Stimulated activated naive CD8-positive, alpha-beta T cell treated with anti-CD3 and anti-CD28 coated beads, Interleukin-15, Interleukin-2, amounts not matched to agents 100 U/mL and 50 U/mL, for 24 hours (primary cell): ENCODE results near the gene DPP10.

ENCODE experiments used
- ATAC-seq: fragments of 150-1000 bp; cut with Tn5 transposase; one replicate; pipeline ENCODE4 v1.10.0; 2021
- DNase-seq: peaks from one replicate; pipeline ENCODE4 v3.0.0; 2021

DPP10 gene

GRCh38 chr2:114609203-114609602 is 166.8 kb downstream of the DPP10 start:
- no peak for DNase-seq
- ATAC-seq = no peak

GRCh38 chr2:114609801-114610200 is 167.4 kb downstream of the DPP10 start:
- ATAC-seq (no peak), DNase-seq (no peak)

GRCh38 chr2:114610677-114611076 is 168.2 kb downstream of the DPP10 start:
- DNase-seq (no peak), ATAC-seq (no peak)

- ATAC-seq (no peak), DNase-seq (no peak)
Observed at GRCh38 chr2:114614592-114614991, 172.2 kb downstream of the DPP10 start.

- ATAC-seq (no peak), DNase-seq (no peak)
Observed at GRCh38 chr2:114628481-114628880, 186.0 kb downstream of the DPP10 start.

GRCh38 chr2:114631146-114631545 is 188.7 kb downstream of the DPP10 start:
- no peak for ATAC-seq
- DNase-seq = no peak

- ATAC-seq (no peak), DNase-seq (no peak)
Observed at GRCh38 chr2:114642166-114642770, 199.8 kb downstream of the DPP10 start.

GRCh38 chr2:114642988-114643553 is 200.6 kb downstream of the DPP10 start:
- ATAC-seq = no peak
- DNase-seq = no peak

- ATAC-seq (no peak), DNase-seq (no peak)
Observed at GRCh38 chr2:114651933-114652332, 209.5 kb downstream of the DPP10 start.

GRCh38 chr2:114659880-114660279 is 217.4 kb downstream of the DPP10 start:
- DNase-seq (no peak), ATAC-seq (no peak)

- DNase-seq (peak; percentile 10), ATAC-seq (peak; percentile 28)
Observed at GRCh38 chr2:114661971-114662939, 219.8 kb downstream of the DPP10 start.

- no peak for DNase-seq
- ATAC-seq = no peak
Observed at GRCh38 chr2:114668415-114668814, 226.0 kb downstream of the DPP10 start.

GRCh38 chr2:114683251-114683650 is 240.8 kb downstream of the DPP10 start:
- DNase-seq (no peak), ATAC-seq (no peak)

- DNase-seq (no peak), ATAC-seq (peak; percentile 49)
Observed at GRCh38 chr2:114684403-114684802, 242.0 kb downstream of the DPP10 start.

- DNase-seq (no peak), ATAC-seq (no peak)
Observed at GRCh38 chr2:114685102-114685501, 242.7 kb downstream of the DPP10 start.

- no peak for ATAC-seq
- DNase-seq = no peak
Observed at GRCh38 chr2:114688241-114688640, 245.8 kb downstream of the DPP10 start.

- ATAC-seq = no peak
Observed at GRCh38 chr2:114698520-114698919, 256.1 kb downstream of the DPP10 start.

GRCh38 chr2:114699423-114699944 is 257.0 kb downstream of the DPP10 start:
- no peak for ATAC-seq
- no peak for DNase-seq

More at GRCh38 chr2:114698520-114698919, 256.1 kb downstream of the DPP10 start:
- DNase-seq = no peak

- ATAC-seq = no peak
- no peak for DNase-seq
Observed at GRCh38 chr2:114700440-114700839, 258.0 kb downstream of the DPP10 start.

GRCh38 chr2:114709936-114710850 is 267.8 kb downstream of the DPP10 start:
- ATAC-seq = no peak
- DNase-seq = no peak

GRCh38 chr2:114714313-114714712 is 271.9 kb downstream of the DPP10 start:
- DNase-seq (no peak), ATAC-seq (no peak)

GRCh38 chr2:114717049-114717448 is 274.6 kb downstream of the DPP10 start:
- ATAC-seq = no peak

More at GRCh38 chr2:114717049-114717448, 274.6 kb downstream of the DPP10 start:
- no peak for DNase-seq
